Activated CD4-positive, alpha-beta T cell treated with anti-CD3 and anti-CD28 coated beads, Interleukin-2, amount 10 ng/mL, durations not matched to agents 24 days and 14 days (primary cell): Measurements from ENCODE around the gene PIK3CD. TPM values are rescaled to one million over a fixed set of nuclear protein-coding genes. Genes with fewer than 3 reads are reported as not detected.
A peak's percentile ranks its signal among the peaks of the same experiment; 100 is the strongest.

ENCODE experiments used
- DNase-seq: peaks from one replicate; pipeline ENCODE4 v3.0.0; 2022
- H3K27ac Mint-ChIP-seq: one replicate; pipeline ENCODE4 v1.8.0; 2022; ENCODE audit warnings: mild to moderate bottlenecking, mixed read lengths
- H3K27me3 Mint-ChIP-seq: one replicate; pipeline ENCODE4 v1.8.0; 2022; ENCODE audit warnings: mixed read lengths
- H3K36me3 Mint-ChIP-seq: one replicate; pipeline ENCODE4 v1.8.0; 2022; ENCODE audit warnings: low read depth, mild to moderate bottlenecking, mixed read lengths
- H3K4me1 Mint-ChIP-seq: one replicate; pipeline ENCODE4 v1.8.0; 2021; ENCODE audit warnings: mixed read lengths
- H3K4me3 Mint-ChIP-seq: one replicate; pipeline ENCODE4 v1.8.0; 2022; ENCODE audit warnings: mild to moderate bottlenecking, moderate library complexity, mixed read lengths
- H3K9me3 Mint-ChIP-seq: one replicate; pipeline ENCODE4 v1.8.0; 2021; ENCODE audit warnings: mixed read lengths
- intact Hi-C: fragments of 100-400 bp; cut with micrococcal nuclease; formaldehyde crosslinking; loops from one replicate; pipeline ENCODE4 v1.15.1; 2023
- total RNA-seq: library from RNA; stranded (reverse); gene quantifications from 2 replicates; pipeline ENCODE4 v1.2.3, GENCODE V29; 2022

Gene PIK3CD
- total RNA-seq, 1 donor from 2014 or later: 233 TPM

GRCh38 chr1:9726406-9726805 is 74.9 kb downstream of the PIK3CD start:
- Mint-ChIP-seq H3K4me1 (peaks cover 44% of the 10 kb centered on the region), H3K36me3 (peaks cover 79% of the 10 kb centered on the region), H3K9me3 (no peaks in the 10 kb centered on the region)

GRCh38 chr1:9726905-9727595 is 75.5 kb downstream of the PIK3CD start:
- peaks cover 47% of the 10 kb centered on the region for H3K4me1 Mint-ChIP-seq
- H3K27ac Mint-ChIP-seq: peak overlapping the region; percentile 73
- intact Hi-C loops: loop anchor here (5.0 to 10.0 kb wide), 2 partner anchors 98 to 140 kb away; partner anchors contain the start of gene CLSTN1
- H3K9me3 Mint-ChIP-seq: no peaks in the 10 kb centered on the region
- peaks cover 82% of the 10 kb centered on the region for H3K36me3 Mint-ChIP-seq
- peak overlapping the region; percentile 77 for H3K4me3 Mint-ChIP-seq
- peak; percentile 64 for DNase-seq
- no peaks in the 10 kb centered on the region for H3K27me3 Mint-ChIP-seq

More at GRCh38 chr1:9726406-9726805, 74.9 kb downstream of the PIK3CD start:
- Mint-ChIP-seq H3K4me3 (no peak overlapping the region), H3K27me3 (no peaks in the 10 kb centered on the region), H3K27ac (peak overlapping the region; percentile 62)
- no peak for DNase-seq
- intact Hi-C loops: loop anchor here (5.0 to 10.0 kb wide), 2 partner anchors 98 to 141 kb away; partner anchors contain the start of gene CLSTN1

GRCh38 chr1:9728451-9729295 is 77.1 kb downstream of the PIK3CD start:
- intact Hi-C loops: loop anchor here (1.0 to 10.0 kb wide), 5 partner anchors 11 to 139 kb away; partner anchors contain the start of gene CLSTN1
- H3K36me3 Mint-ChIP-seq: peaks cover 81% of the 10 kb centered on the region
- H3K27me3 Mint-ChIP-seq: no peaks in the 10 kb centered on the region
- DNase-seq: peak; percentile 89
- no peaks in the 10 kb centered on the region for H3K9me3 Mint-ChIP-seq
- H3K4me3 Mint-ChIP-seq: peak overlapping the region; percentile 77
- peaks cover 46% of the 10 kb centered on the region for H3K4me1 Mint-ChIP-seq
- peak overlapping the region; percentile 91 for H3K27ac Mint-ChIP-seq

GRCh38 chr1:9729523-9729922 is 78.0 kb downstream of the PIK3CD start:
- H3K36me3 Mint-ChIP-seq: peaks cover 78% of the 10 kb centered on the region
- intact Hi-C loops: loop anchor here (5.0 to 10.0 kb wide), 2 partner anchors 95 to 138 kb away; partner anchors contain the start of gene CLSTN1
- no peaks in the 10 kb centered on the region for H3K9me3 Mint-ChIP-seq
- H3K27me3 Mint-ChIP-seq: no peaks in the 10 kb centered on the region
- peaks cover 39% of the 10 kb centered on the region for H3K4me1 Mint-ChIP-seq
- peak overlapping the region; percentile 77 for H3K4me3 Mint-ChIP-seq
- no peak for DNase-seq
- H3K27ac Mint-ChIP-seq: peak overlapping the region; percentile 91

GRCh38 chr1:9730096-9730901 is 78.8 kb downstream of the PIK3CD start:
- intact Hi-C loops: no loop called here
- Mint-ChIP-seq H3K27me3 (no peaks in the 10 kb centered on the region), H3K27ac (peak overlapping the region; percentile 79), H3K36me3 (peaks cover 75% of the 10 kb centered on the region), H3K9me3 (no peaks in the 10 kb centered on the region), H3K4me1 (peaks cover 36% of the 10 kb centered on the region), H3K4me3 (peak overlapping the region; percentile 49)
- DNase-seq: peak; percentile 61

- Mint-ChIP-seq H3K9me3 (no peaks in the 10 kb centered on the region), H3K4me1 (peaks cover 36% of the 10 kb centered on the region), H3K36me3 (peaks cover 76% of the 10 kb centered on the region), H3K27me3 (no peaks in the 10 kb centered on the region), H3K4me3 (no peak overlapping the region), H3K27ac (peak overlapping the region; percentile 79)
- intact Hi-C loops: no loop called here
- DNase-seq: peak; percentile 62
Measured at GRCh38 chr1:9731051-9731537, 79.6 kb downstream of the PIK3CD start.

GRCh38 chr1:9731561-9731960 is 80.0 kb downstream of the PIK3CD start:
- intact Hi-C loops: no loop called here
- Mint-ChIP-seq H3K27me3 (no peaks in the 10 kb centered on the region), H3K4me1 (peaks cover 36% of the 10 kb centered on the region), H3K9me3 (no peaks in the 10 kb centered on the region), H3K27ac (peak overlapping the region; percentile 63), H3K4me3 (no peak overlapping the region), H3K36me3 (peaks cover 76% of the 10 kb centered on the region)
- DNase-seq: peak; percentile 62

GRCh38 chr1:9732123-9732971 is 80.8 kb downstream of the PIK3CD start:
- peak overlapping the region; percentile 56 for H3K27ac Mint-ChIP-seq
- H3K4me1 Mint-ChIP-seq: peaks cover 36% of the 10 kb centered on the region
- H3K36me3 Mint-ChIP-seq: peaks cover 72% of the 10 kb centered on the region
- no peak overlapping the region for H3K4me3 Mint-ChIP-seq
- no peaks in the 10 kb centered on the region for H3K27me3 Mint-ChIP-seq
- peak; percentile 61 for DNase-seq
- no peaks in the 10 kb centered on the region for H3K9me3 Mint-ChIP-seq
- intact Hi-C loops: no loop called here

- H3K9me3 Mint-ChIP-seq: no peaks in the 10 kb centered on the region
- peaks cover 70% of the 10 kb centered on the region for H3K36me3 Mint-ChIP-seq
- H3K4me1 Mint-ChIP-seq: peaks cover 32% of the 10 kb centered on the region
- peak overlapping the region; percentile 56 for H3K27ac Mint-ChIP-seq
- intact Hi-C loops: no loop called here
- H3K4me3 Mint-ChIP-seq: no peak overlapping the region
- no peaks in the 10 kb centered on the region for H3K27me3 Mint-ChIP-seq
- DNase-seq: peak; percentile 61
Measured at GRCh38 chr1:9733160-9733789, 81.7 kb downstream of the PIK3CD start.

- intact Hi-C loops: no loop called here
- Mint-ChIP-seq H3K27me3 (no peaks in the 10 kb centered on the region), H3K36me3 (peaks cover 63% of the 10 kb centered on the region), H3K9me3 (no peaks in the 10 kb centered on the region), H3K4me1 (peaks cover 16% of the 10 kb centered on the region), H3K27ac (no peak overlapping the region), H3K4me3 (no peak overlapping the region)
- DNase-seq: no peak
Measured at GRCh38 chr1:9735800-9736199, 84.3 kb downstream of the PIK3CD start.

- Mint-ChIP-seq H3K4me1 (peaks cover 14% of the 10 kb centered on the region), H3K4me3 (no peak overlapping the region), H3K27ac (no peak overlapping the region), H3K27me3 (no peaks in the 10 kb centered on the region), H3K36me3 (peaks cover 60% of the 10 kb centered on the region), H3K9me3 (no peaks in the 10 kb centered on the region)
- no peak for DNase-seq
- intact Hi-C loops: no loop called here
Measured at GRCh38 chr1:9736241-9736640, 84.7 kb downstream of the PIK3CD start.

- peaks cover 11% of the 10 kb centered on the region for H3K4me1 Mint-ChIP-seq
- H3K36me3 Mint-ChIP-seq: peaks cover 56% of the 10 kb centered on the region
- H3K9me3 Mint-ChIP-seq: no peaks in the 10 kb centered on the region
- intact Hi-C loops: no loop called here
- H3K4me3 Mint-ChIP-seq: no peak overlapping the region
- DNase-seq: peak; percentile 62
- no peaks in the 10 kb centered on the region for H3K27me3 Mint-ChIP-seq
- no peak overlapping the region for H3K27ac Mint-ChIP-seq
Measured at GRCh38 chr1:9737057-9737456, 85.5 kb downstream of the PIK3CD start.
